MM.1S (cell line): ENCODE data around the gene NAMPT.

Source experiments
- DNase-seq: peaks from one replicate; pipeline ENCODE4 v3.0.0-alpha.2; 2015
- H2AFZ ChIP-seq: fragments of 300-600 bp; sonication (generic); 2 replicates; pipeline ENCODE4 v1.6.0; 2016; ENCODE audit warnings: antibody characterized with exemption, low read length
- H3F3A ChIP-seq: fragments of 300-600 bp; sonication (generic); 2 replicates; pipeline ENCODE4 v1.6.1; 2016; ENCODE audit warnings: mild to moderate bottlenecking, antibody characterized with exemption, low read length, moderate library complexity, mixed read lengths; ENCODE audit not compliant: insufficient read depth
- H3K27ac ChIP-seq: fragments of 300-600 bp; sonication (generic); 2 replicates; pipeline ENCODE4 v1.5.1; 2016; ENCODE audit warnings: mild to moderate bottlenecking, low read length
- H3K27me3 ChIP-seq: fragments of 300-600 bp; sonication (generic); replicated peaks from 2 replicates; pipeline ENCODE4 v1.6.0; 2016; ENCODE audit warnings: low read length; ENCODE audit not compliant: insufficient read depth
- H3K36me3 ChIP-seq: fragments of 300-600 bp; sonication (generic); replicated peaks from 2 replicates; pipeline ENCODE4 v1.6.1; 2016; ENCODE audit warnings: mild to moderate bottlenecking, low read length, mixed read lengths; ENCODE audit not compliant: insufficient read depth
- H3K4me1 ChIP-seq: fragments of 300-600 bp; sonication (generic); 2 replicates; pipeline ENCODE4 v1.6.1; 2016; ENCODE audit warnings: low read length, mixed read lengths
- H3K4me2 ChIP-seq: fragments of 300-600 bp; sonication (generic); 2 replicates; pipeline ENCODE4 v1.6.0; 2016; ENCODE audit warnings: low read depth, low read length
- H3K4me3 ChIP-seq: fragments of 300-600 bp; sonication (generic); 2 replicates; pipeline ENCODE4 v1.5.1; 2016; ENCODE audit warnings: low read length, mixed read lengths
- H3K79me2 ChIP-seq: fragments of 300-600 bp; sonication (generic); 2 replicates; pipeline ENCODE4 v1.6.1; 2016; ENCODE audit warnings: mixed run types, low read length, mixed read lengths
- H3K9ac ChIP-seq: fragments of 300-600 bp; sonication (generic); 2 replicates; pipeline ENCODE4 v1.6.1; 2016; ENCODE audit warnings: low read length, mixed read lengths
- H3K9me2 ChIP-seq: fragments of 300-600 bp; sonication (generic); replicated peaks from 2 replicates; pipeline ENCODE4 v1.6.1; 2016; ENCODE audit warnings: mild to moderate bottlenecking, low read length, mixed read lengths; ENCODE audit not compliant: insufficient read depth
- H3K9me3 ChIP-seq: fragments of 300-600 bp; sonication (generic); replicated peaks from 2 replicates; pipeline ENCODE4 v1.6.1; 2016; ENCODE audit warnings: mild to moderate bottlenecking, low read length, mixed read lengths; ENCODE audit not compliant: insufficient read depth
- H4K20me1 ChIP-seq: fragments of 300-600 bp; sonication (generic); 2 replicates; pipeline ENCODE4 v1.6.1; 2016; ENCODE audit warnings: mild to moderate bottlenecking, low read length, moderate library complexity, mixed read lengths; ENCODE audit not compliant: insufficient read depth
- CTCF ChIP-seq: fragments of 300-600 bp; sonication (generic); IDR thresholded peaks from 2 replicates; pipeline ENCODE4 v1.5.1; 2016; ENCODE audit warnings: antibody characterized with exemption, low read length, mixed read lengths
- EZH2 ChIP-seq: fragments of 300-600 bp; sonication (generic); optimal IDR thresholded peaks from 2 replicates; pipeline ENCODE3; 2017; ENCODE audit warnings: low read depth, mild to moderate bottlenecking, antibody characterized with exemption, low read length, mixed read lengths
- EZH2phosphoT487 ChIP-seq: fragments of 300-600 bp; sonication (generic); IDR thresholded peaks from 2 replicates; pipeline ENCODE4 v1.6.1; 2018; ENCODE audit warnings: antibody characterized with exemption, low read length

NAMPT gene

GRCh38 chr7:106317971-106318370, 33.2 kb upstream of the NAMPT start:
- no peaks in the 10 kb centered on the region for H3F3A ChIP-seq
- no peaks in the 10 kb centered on the region for H3K9me3 ChIP-seq
- H3K27me3 ChIP-seq, result no peaks in the 10 kb centered on the region
- no peaks in the 10 kb centered on the region for H3K79me2 ChIP-seq
- TF ChIP-seq CTCF, result no peak
- TF ChIP-seq EZH2, result no peak
- no peak for TF ChIP-seq EZH2phosphoT487
- H3K9ac ChIP-seq, result no peak overlapping the region
- H3K9me2 ChIP-seq, result no peaks in the 10 kb centered on the region
- H3K4me3 ChIP-seq, result no peak overlapping the region
- no peak overlapping the region for H3K27ac ChIP-seq
- H3K4me2 ChIP-seq, result no peak overlapping the region
- no peak overlapping the region for H2AFZ ChIP-seq
- no peaks in the 10 kb centered on the region for H3K36me3 ChIP-seq
- no peaks in the 10 kb centered on the region for H3K4me1 ChIP-seq
- no peak for DNase-seq
- H4K20me1 ChIP-seq, result no peaks in the 10 kb centered on the region

GRCh38 chr7:106316947-106317346, 32.2 kb upstream of the NAMPT start:
- no peak overlapping the region for H3K27ac ChIP-seq
- no peaks in the 10 kb centered on the region for H3K9me2 ChIP-seq
- H3K27me3 ChIP-seq, result no peaks in the 10 kb centered on the region
- no peak overlapping the region for H2AFZ ChIP-seq
- no peak overlapping the region for H3K9ac ChIP-seq
- H3K9me3 ChIP-seq, result no peaks in the 10 kb centered on the region
- TF ChIP-seq CTCF (no peak), EZH2phosphoT487 (no peak), EZH2 (no peak)
- no peaks in the 10 kb centered on the region for H3K4me1 ChIP-seq
- no peak for DNase-seq
- H4K20me1 ChIP-seq, result no peaks in the 10 kb centered on the region
- no peak overlapping the region for H3K4me2 ChIP-seq
- no peaks in the 10 kb centered on the region for H3K79me2 ChIP-seq
- H3F3A ChIP-seq, result no peaks in the 10 kb centered on the region
- no peaks in the 10 kb centered on the region for H3K36me3 ChIP-seq
- H3K4me3 ChIP-seq, result no peak overlapping the region

DNA sequence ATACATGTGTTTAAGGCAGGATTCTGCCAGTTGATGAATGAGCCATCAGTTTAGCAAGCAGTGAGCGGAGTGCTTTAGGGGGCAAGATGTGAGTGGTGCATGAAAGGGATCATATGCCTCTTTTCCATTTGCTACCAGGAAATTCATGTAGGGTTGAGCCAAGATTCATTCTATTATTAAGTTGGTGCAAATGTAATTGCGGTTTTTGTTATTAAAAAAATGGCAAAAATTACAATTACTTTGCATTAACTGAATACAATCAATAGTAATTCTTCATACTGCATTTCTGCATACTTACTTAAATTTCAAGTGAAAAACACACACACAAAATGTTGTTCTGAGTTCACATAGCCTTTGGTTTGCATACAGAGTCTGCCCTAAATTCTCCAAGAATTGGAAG, 30.1 kb upstream of the NAMPT start:
- no peaks in the 10 kb centered on the region for H3K9me2 ChIP-seq
- no peak for DNase-seq
- no peak overlapping the region for H3K27ac ChIP-seq
- no peak overlapping the region for H3K9ac ChIP-seq
- no peaks in the 10 kb centered on the region for H3K4me1 ChIP-seq
- no peaks in the 10 kb centered on the region for H3K79me2 ChIP-seq
- H3K4me2 ChIP-seq, result no peak overlapping the region
- H3K27me3 ChIP-seq, result no peaks in the 10 kb centered on the region
- no peak overlapping the region for H2AFZ ChIP-seq
- no peak overlapping the region for H3K4me3 ChIP-seq
- no peaks in the 10 kb centered on the region for H3K9me3 ChIP-seq
- TF ChIP-seq EZH2, result no peak
- no peaks in the 10 kb centered on the region for H3F3A ChIP-seq
- no peaks in the 10 kb centered on the region for H4K20me1 ChIP-seq
- no peaks in the 10 kb centered on the region for H3K36me3 ChIP-seq

GRCh38 chr7:106313966-106314365, 29.2 kb upstream of the NAMPT start:
- H3K36me3 ChIP-seq, result no peaks in the 10 kb centered on the region
- H3K9me3 ChIP-seq, result no peaks in the 10 kb centered on the region
- H3K4me1 ChIP-seq, result no peaks in the 10 kb centered on the region
- H3K9ac ChIP-seq, result no peak overlapping the region
- no peak overlapping the region for H3K27ac ChIP-seq
- DNase-seq, result no peak
- no peaks in the 10 kb centered on the region for H3K9me2 ChIP-seq
- H3K27me3 ChIP-seq, result no peaks in the 10 kb centered on the region
- H3F3A ChIP-seq, result no peaks in the 10 kb centered on the region
- H4K20me1 ChIP-seq, result no peaks in the 10 kb centered on the region
- no peaks in the 10 kb centered on the region for H3K79me2 ChIP-seq
- no peak overlapping the region for H3K4me3 ChIP-seq
- TF ChIP-seq EZH2phosphoT487 (no peak), CTCF (no peak)
- no peak overlapping the region for H2AFZ ChIP-seq
- no peak overlapping the region for H3K4me2 ChIP-seq
